ENCODE results near the gene ANKDD1B. TPM values are rescaled to one million over a fixed set of nuclear protein-coding genes. Genes with fewer than 3 reads are reported as not detected.

Gene ANKDD1B
- total and polyA plus RNA-seq, 2 of the 8 experiments (the other 6 are each of a cell fraction or from before 2014, with no cell fraction given) = 0.08 to 0.22 TPM

Small RNAs within 50 kb of the gene (small RNA-seq; reads per million reads assigned to genes)
- gene RNU6-680P (ENCODE audit: insufficient read depth) = not detected

Other genes with a start within 250 kb of the ANKDD1B start
- 48.1 and 55.3 TPM in 2 replicates for gene CERT1, start 99.8 kb upstream of the ANKDD1B start, total RNA-seq (2021; fragmentation: NEBNext Ultra II Directional; extraction: Animal tissue kit (Norgen Biotek cat#: 25700))
- 7.8 and 10.2 TPM in 2 replicates for gene CERT1, start 99.8 kb upstream of the ANKDD1B start, polyA plus RNA-seq (2011; rRNA removed)
- 7.7 and 9.0 TPM in 2 replicates for gene POLK, start 99.6 kb upstream of the ANKDD1B start, total RNA-seq (2021; fragmentation: NEBNext Ultra II Directional; extraction: Animal tissue kit (Norgen Biotek cat#: 25700))
- gene POLK, start 99.6 kb upstream of the ANKDD1B start, polyA plus RNA-seq (2011; rRNA removed) = 1.2 and 2.0 TPM in 2 replicates
- gene POC5, start 106.0 kb downstream of the ANKDD1B start, total RNA-seq (2021; fragmentation: NEBNext Ultra II Directional; extraction: Animal tissue kit (Norgen Biotek cat#: 25700)) = 11.2 and 11.9 TPM in 2 replicates
- gene POC5, start 106.0 kb downstream of the ANKDD1B start, polyA plus RNA-seq (2011; rRNA removed) = 9.5 and 12.1 TPM in 2 replicates

All from H1 (cell line).